ENCODE results near the gene CHRNB2. TPM values are rescaled to one million over a fixed set of nuclear protein-coding genes. Genes with fewer than 3 reads are reported as not detected.

CHRNB2 gene
- total and polyA plus RNA-seq, 9 of the 15 experiments (the other 6 are each of a cell fraction or from before 2014, with no cell fraction given), result 0.01 TPM; not detected in 8

DNA sequence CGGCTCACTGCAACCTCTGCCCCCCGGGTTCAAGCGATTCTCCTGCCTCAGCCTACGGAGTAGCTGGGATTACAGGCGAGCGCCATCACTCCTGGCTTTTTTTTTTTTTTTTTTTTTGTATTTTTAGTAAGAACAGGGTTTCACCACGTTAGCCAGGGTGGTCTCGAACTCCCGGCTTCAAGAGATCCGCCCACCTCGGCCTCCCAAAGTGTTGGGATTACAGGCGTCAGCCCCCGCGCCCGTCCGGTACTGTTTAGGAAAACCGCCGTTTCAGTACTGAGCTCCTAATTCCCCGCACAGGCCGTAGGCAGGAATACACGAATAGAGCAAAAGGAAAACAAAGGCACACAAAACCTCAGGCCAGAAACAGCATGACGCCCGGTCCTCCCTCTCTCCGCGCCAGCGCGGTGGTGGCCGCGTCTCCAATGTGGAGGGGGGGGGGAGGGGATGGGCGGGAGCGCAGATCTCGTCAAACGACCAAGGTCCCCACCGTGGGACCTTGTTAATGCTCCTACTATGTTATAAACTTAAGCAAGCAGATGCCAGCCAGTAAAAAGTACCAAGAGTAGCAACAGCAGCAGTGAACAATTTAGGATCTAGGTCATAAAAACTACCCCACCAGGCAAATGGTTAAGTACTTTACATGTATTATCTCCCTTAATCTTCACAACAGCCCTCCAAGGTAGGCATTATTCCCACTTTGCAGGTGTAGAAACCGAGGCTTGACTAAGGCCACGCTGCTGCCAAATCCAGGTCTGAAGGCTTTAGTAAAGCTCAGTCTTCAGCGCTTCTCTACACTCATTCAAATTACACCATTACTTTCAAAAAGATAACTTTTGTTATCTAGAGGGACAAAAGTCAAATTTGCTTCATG is 41.1 kb downstream of the CHRNB2 start (continued):
- TF ChIP-seq, protein P1, sequence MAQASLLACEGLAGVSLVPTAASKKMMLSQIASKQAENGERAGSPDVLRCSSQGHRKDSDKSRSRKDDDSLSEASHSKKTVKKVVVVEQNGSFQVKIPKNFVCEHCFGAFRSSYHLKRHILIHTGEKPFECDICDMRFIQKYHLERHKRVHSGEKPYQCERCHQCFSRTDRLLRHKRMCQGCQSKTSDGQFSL (CRISPR knock-in tag; IDR thresholded peaks at IDR 0.05), result peak; percentile 59; the same call in 1 of the 2 replicates
- TF ChIP-seq, protein P1 (tag; IDR thresholded peaks at IDR 0.05), result peak in 1 of 2 experiments; percentile 90; a peak in 2 of 4 replicates
- TF ChIP-seq PYGO2 (tag; IDR thresholded peaks at IDR 0.05) (no peak), MIER1 (IDR thresholded peaks at IDR 0.05; ENCODE audit: low read depth) (0 out of 2 replicates have a peak, but pooled peaks have one; percentile 30), NBN (IDR thresholded peaks at IDR 0.05; ENCODE audit: low read depth) (no peak), CC2D1A (IDR thresholded peaks at IDR 0.05) (peak; percentile 22; the same call in 1 of the 2 replicates), ARNT (IDR thresholded peaks at IDR 0.05) (peak; percentile 18 to 68; a peak in 1 of 4 replicates), PPARD (CRISPR knock-in tag; IDR thresholded peaks at IDR 0.05) (no peak), CEBPB (tag; IDR thresholded peaks at IDR 0.05) (peak; percentile 79), EGR1 (conservative IDR thresholded peaks at IDR 0.05) (peak; percentile 33; the same call in 1 of the 2 replicates), KLF1 (tag; IDR thresholded peaks at IDR 0.05) (no peak)
- TF ChIP-seq, protein P2, sequence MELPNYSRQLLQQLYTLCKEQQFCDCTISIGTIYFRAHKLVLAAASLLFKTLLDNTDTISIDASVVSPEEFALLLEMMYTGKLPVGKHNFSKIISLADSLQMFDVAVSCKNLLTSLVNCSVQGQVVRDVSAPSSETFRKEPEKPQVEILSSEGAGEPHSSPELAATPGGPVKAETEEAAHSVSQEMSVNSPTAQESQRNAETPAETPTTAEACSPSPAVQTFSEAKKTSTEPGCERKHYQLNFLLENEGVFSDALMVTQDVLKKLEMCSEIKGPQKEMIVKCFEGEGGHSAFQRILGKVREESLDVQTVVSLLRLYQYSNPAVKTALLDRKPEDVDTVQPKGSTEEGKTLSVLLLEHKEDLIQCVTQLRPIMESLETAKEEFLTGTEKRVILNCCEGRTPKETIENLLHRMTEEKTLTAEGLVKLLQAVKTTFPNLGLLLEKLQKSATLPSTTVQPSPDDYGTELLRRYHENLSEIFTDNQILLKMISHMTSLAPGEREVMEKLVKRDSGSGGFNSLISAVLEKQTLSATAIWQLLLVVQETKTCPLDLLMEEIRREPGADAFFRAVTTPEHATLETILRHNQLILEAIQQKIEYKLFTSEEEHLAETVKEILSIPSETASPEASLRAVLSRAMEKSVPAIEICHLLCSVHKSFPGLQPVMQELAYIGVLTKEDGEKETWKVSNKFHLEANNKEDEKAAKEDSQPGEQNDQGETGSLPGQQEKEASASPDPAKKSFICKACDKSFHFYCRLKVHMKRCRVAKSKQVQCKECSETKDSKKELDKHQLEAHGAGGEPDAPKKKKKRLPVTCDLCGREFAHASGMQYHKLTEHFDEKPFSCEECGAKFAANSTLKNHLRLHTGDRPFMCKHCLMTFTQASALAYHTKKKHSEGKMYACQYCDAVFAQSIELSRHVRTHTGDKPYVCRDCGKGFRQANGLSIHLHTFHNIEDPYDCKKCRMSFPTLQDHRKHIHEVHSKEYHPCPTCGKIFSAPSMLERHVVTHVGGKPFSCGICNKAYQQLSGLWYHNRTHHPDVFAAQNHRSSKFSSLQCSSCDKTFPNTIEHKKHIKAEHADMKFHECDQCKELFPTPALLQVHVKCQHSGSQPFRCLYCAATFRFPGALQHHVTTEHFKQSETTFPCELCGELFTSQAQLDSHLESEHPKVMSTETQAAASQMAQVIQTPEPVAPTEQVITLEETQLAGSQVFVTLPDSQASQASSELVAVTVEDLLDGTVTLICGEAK (IDR thresholded peaks at IDR 0.05), result no peak
- TF ChIP-seq, protein P2 (CRISPR knock-in tag; IDR thresholded peaks at IDR 0.05), result no peak
- TF ChIP-seq, protein P3, sequence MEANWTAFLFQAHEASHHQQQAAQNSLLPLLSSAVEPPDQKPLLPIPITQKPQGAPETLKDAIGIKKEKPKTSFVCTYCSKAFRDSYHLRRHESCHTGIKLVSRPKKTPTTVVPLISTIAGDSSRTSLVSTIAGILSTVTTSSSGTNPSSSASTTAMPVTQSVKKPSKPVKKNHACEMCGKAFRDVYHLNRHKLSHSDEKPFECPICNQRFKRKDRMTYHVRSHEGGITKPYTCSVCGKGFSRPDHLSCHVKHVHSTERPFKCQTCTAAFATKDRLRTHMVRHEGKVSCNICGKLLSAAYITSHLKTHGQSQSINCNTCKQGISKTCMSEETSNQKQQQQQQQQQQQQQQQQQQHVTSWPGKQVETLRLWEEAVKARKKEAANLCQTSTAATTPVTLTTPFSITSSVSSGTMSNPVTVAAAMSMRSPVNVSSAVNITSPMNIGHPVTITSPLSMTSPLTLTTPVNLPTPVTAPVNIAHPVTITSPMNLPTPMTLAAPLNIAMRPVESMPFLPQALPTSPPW (CRISPR knock-in tag; IDR thresholded peaks at IDR 0.05), result peak; percentile 80
- TF ChIP-seq, protein P4, sequence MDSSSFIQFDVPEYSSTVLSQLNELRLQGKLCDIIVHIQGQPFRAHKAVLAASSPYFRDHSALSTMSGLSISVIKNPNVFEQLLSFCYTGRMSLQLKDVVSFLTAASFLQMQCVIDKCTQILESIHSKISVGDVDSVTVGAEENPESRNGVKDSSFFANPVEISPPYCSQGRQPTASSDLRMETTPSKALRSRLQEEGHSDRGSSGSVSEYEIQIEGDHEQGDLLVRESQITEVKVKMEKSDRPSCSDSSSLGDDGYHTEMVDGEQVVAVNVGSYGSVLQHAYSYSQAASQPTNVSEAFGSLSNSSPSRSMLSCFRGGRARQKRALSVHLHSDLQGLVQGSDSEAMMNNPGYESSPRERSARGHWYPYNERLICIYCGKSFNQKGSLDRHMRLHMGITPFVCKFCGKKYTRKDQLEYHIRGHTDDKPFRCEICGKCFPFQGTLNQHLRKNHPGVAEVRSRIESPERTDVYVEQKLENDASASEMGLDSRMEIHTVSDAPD (CRISPR knock-in tag; IDR thresholded peaks at IDR 0.05), result no peak
